ENCODE measurements around the gene COG1. TPM values are rescaled to one million over a fixed set of nuclear protein-coding genes. Genes with fewer than 3 reads are reported as not detected.

The COG1 gene
- total RNA-seq, 1 donor, result 23.2 TPM

DNA sequence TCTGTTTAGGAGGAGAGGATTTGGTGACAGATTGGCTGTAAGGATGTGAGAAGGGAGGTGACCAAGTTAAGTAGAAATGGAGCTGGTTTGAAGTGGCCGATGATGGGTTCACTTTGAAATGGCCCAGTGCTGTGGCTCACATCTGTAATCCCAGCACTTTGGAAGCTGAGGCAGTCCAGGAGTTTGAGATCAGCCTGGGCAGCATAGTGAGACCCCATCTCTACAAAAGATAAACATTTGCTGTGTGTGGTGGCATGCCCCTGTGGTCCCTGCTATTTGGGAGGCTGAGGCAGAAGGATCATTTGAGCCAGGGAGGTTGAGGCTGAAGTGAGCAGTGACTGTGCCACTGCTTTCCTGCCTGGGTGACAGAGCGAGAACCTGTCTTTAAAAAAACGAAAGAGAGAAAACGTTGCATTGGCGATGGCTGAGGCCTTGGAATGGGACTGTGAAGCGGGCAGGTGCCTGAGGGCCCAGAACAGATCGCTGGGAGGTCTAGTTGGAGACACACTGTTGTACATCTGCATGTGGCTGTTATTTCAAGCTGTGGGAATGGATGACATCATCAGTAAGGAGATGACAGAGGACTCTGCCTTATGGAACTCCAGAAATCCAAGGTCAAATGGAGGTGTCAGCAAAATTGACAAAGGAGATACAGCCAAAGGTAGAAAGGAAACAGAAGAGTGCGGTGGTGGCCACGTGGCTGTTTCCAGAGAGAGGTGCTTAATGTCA lies 5.5 kb downstream of the COG1 start:
- Histone ChIP-seq H3K36me3 (ENCODE audit: insufficient read depth, low read length) (peaks cover 72% of the 10 kb centered on the region), H3K4me3 (ENCODE audit: insufficient read depth, low read length) (no peak overlapping the region), H3K9me3 (ENCODE audit: low read depth, low read length) (no peaks in the 10 kb centered on the region), H3K4me1 (ENCODE audit: insufficient read depth, low read length) (peaks cover 13% of the 10 kb centered on the region), H2AFZ (ENCODE audit: low read length) (no peak overlapping the region), H3K4me2 (ENCODE audit: insufficient read depth, low read length) (no peak overlapping the region), H3K27me3 (ENCODE audit: insufficient read depth, low read length) (no peaks in the 10 kb centered on the region), H3K79me2 (ENCODE audit: insufficient read depth, low read length) (peaks cover 54% of the 10 kb centered on the region), H4K20me1 (ENCODE audit: insufficient read depth, low read length) (peaks cover 21% of the 10 kb centered on the region), H3K27ac (ENCODE audit: low read depth, low read length) (no peak overlapping the region)
- DNase-seq (ENCODE audit: insufficient read length, low spot score, missing footprints), result no peak
- TF ChIP-seq, protein P1, sequence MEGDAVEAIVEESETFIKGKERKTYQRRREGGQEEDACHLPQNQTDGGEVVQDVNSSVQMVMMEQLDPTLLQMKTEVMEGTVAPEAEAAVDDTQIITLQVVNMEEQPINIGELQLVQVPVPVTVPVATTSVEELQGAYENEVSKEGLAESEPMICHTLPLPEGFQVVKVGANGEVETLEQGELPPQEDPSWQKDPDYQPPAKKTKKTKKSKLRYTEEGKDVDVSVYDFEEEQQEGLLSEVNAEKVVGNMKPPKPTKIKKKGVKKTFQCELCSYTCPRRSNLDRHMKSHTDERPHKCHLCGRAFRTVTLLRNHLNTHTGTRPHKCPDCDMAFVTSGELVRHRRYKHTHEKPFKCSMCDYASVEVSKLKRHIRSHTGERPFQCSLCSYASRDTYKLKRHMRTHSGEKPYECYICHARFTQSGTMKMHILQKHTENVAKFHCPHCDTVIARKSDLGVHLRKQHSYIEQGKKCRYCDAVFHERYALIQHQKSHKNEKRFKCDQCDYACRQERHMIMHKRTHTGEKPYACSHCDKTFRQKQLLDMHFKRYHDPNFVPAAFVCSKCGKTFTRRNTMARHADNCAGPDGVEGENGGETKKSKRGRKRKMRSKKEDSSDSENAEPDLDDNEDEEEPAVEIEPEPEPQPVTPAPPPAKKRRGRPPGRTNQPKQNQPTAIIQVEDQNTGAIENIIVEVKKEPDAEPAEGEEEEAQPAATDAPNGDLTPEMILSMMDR (IDR thresholded peaks at IDR 0.05; ENCODE audit: extremely low read depth, low read depth, low read length), result no peak

DNA sequence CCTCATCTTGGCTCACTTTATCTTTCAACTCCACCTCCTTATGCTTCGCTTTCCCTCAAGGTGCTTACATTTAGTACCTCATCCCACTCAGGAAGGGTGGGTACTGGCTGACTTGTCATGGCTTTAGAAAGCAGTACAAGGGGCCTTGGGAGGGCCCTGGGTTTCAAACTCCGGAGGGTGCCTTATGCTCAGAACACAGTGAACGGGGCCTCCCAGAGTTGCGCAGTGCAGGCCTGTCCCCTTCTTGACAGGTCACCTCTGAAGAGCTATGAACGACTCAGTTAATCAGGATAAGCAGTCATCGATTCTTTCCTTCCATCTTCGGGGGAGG lies 6.0 kb downstream of the COG1 start:
- H3K4me3 ChIP-seq (ENCODE audit: insufficient read depth, low read length), result no peak overlapping the region
- no peak overlapping the region for H3K4me2 ChIP-seq (ENCODE audit: insufficient read depth, low read length)
- no peaks in the 10 kb centered on the region for H3K9me3 ChIP-seq (ENCODE audit: low read depth, low read length)
- no peak overlapping the region for H2AFZ ChIP-seq (ENCODE audit: low read length)
- H3K27ac ChIP-seq (ENCODE audit: low read depth, low read length), result no peak overlapping the region
- H3K36me3 ChIP-seq (ENCODE audit: insufficient read depth, low read length), result peaks cover 77% of the 10 kb centered on the region
- H3K4me1 ChIP-seq (ENCODE audit: insufficient read depth, low read length), result peaks cover 9% of the 10 kb centered on the region
- no peaks in the 10 kb centered on the region for H3K27me3 ChIP-seq (ENCODE audit: insufficient read depth, low read length)
- H3K79me2 ChIP-seq (ENCODE audit: insufficient read depth, low read length), result peaks cover 49% of the 10 kb centered on the region
- DNase-seq (ENCODE audit: insufficient read length, low spot score, missing footprints), result no peak
- peaks cover 18% of the 10 kb centered on the region for H4K20me1 ChIP-seq (ENCODE audit: insufficient read depth, low read length)
- TF ChIP-seq, protein P1 (IDR thresholded peaks at IDR 0.05; ENCODE audit: extremely low read depth, low read depth, low read length), result no peak

GRCh38 chr17:73199751-73200317 lies 7.0 kb downstream of the COG1 start:
- peaks cover 83% of the 10 kb centered on the region for H3K36me3 ChIP-seq (ENCODE audit: insufficient read depth, low read length)
- H4K20me1 ChIP-seq (ENCODE audit: insufficient read depth, low read length), result peaks cover 15% of the 10 kb centered on the region
- H3K4me1 ChIP-seq (ENCODE audit: insufficient read depth, low read length), result peaks cover 4% of the 10 kb centered on the region
- no peak overlapping the region for H3K27ac ChIP-seq (ENCODE audit: low read depth, low read length)
- H3K4me2 ChIP-seq (ENCODE audit: insufficient read depth, low read length), result no peak overlapping the region
- TF ChIP-seq, protein P1 (IDR thresholded peaks at IDR 0.05; ENCODE audit: extremely low read depth, low read depth, low read length), result no peak
- no peak overlapping the region for H2AFZ ChIP-seq (ENCODE audit: low read length)
- no peaks in the 10 kb centered on the region for H3K27me3 ChIP-seq (ENCODE audit: insufficient read depth, low read length)
- no peaks in the 10 kb centered on the region for H3K9me3 ChIP-seq (ENCODE audit: low read depth, low read length)
- DNase-seq (ENCODE audit: insufficient read length, low spot score, missing footprints), result no peak
- H3K79me2 ChIP-seq (ENCODE audit: insufficient read depth, low read length), result peaks cover 44% of the 10 kb centered on the region
- H3K4me3 ChIP-seq (ENCODE audit: insufficient read depth, low read length), result no peak overlapping the region

- Histone ChIP-seq H3K79me2 (ENCODE audit: insufficient read depth, low read length) (peaks cover 38% of the 10 kb centered on the region), H4K20me1 (ENCODE audit: insufficient read depth, low read length) (peaks cover 11% of the 10 kb centered on the region)
Observed at GRCh38 chr17:73200476-73200875, 7.6 kb downstream of the COG1 start.

More at GRCh38 chr17:73200476-73200875, 7.6 kb downstream of the COG1 start:
- no peak for DNase-seq (ENCODE audit: insufficient read length, low spot score, missing footprints)
- Histone ChIP-seq H3K36me3 (ENCODE audit: insufficient read depth, low read length) (peaks cover 85% of the 10 kb centered on the region), H3K27ac (ENCODE audit: low read depth, low read length) (no peak overlapping the region), H3K4me1 (ENCODE audit: insufficient read depth, low read length) (no peaks in the 10 kb centered on the region), H3K4me3 (ENCODE audit: insufficient read depth, low read length) (no peak overlapping the region), H3K4me2 (ENCODE audit: insufficient read depth, low read length) (no peak overlapping the region), H2AFZ (ENCODE audit: low read length) (no peak overlapping the region), H3K9me3 (ENCODE audit: low read depth, low read length) (no peaks in the 10 kb centered on the region), H3K27me3 (ENCODE audit: insufficient read depth, low read length) (no peaks in the 10 kb centered on the region)
- TF ChIP-seq, protein P1 (IDR thresholded peaks at IDR 0.05; ENCODE audit: extremely low read depth, low read depth, low read length), result no peak

Measured in osteoblast (primary cell).